ES-I3 (cell line): ENCODE results near the gene SAMD8.
A peak's percentile ranks its signal among the peaks of the same experiment; 100 is the strongest.
"Not testable (repeated sequence)": the region's sequence is repeated elsewhere in the genome, so short reads cannot be mapped to it uniquely, and the experiment has no call there.

Experiments used
- H3K36me3 ChIP-seq: 2 replicates; pipeline ENCODE4 v1.6.1; 2013; ENCODE audit warnings: mild to moderate bottlenecking, low read length, control low read depth, moderate library complexity; ENCODE audit not compliant: insufficient read depth
- H3K4me1 ChIP-seq: 2 replicates; pipeline ENCODE4 v1.6.1; 2013; ENCODE audit warnings: mild to moderate bottlenecking, control low read depth, low read length; ENCODE audit not compliant: insufficient read depth
- H3K9ac ChIP-seq: 2 replicates; pipeline ENCODE4 v1.6.1; 2013; ENCODE audit warnings: low read depth, mild to moderate bottlenecking, low read length, moderate library complexity
- H3K9me3 ChIP-seq: 2 replicates; pipeline ENCODE4 v1.6.1; 2013; ENCODE audit warnings: mild to moderate bottlenecking, low read length, moderate library complexity; ENCODE audit not compliant: control insufficient read depth, insufficient read depth

Gene SAMD8

DNA sequence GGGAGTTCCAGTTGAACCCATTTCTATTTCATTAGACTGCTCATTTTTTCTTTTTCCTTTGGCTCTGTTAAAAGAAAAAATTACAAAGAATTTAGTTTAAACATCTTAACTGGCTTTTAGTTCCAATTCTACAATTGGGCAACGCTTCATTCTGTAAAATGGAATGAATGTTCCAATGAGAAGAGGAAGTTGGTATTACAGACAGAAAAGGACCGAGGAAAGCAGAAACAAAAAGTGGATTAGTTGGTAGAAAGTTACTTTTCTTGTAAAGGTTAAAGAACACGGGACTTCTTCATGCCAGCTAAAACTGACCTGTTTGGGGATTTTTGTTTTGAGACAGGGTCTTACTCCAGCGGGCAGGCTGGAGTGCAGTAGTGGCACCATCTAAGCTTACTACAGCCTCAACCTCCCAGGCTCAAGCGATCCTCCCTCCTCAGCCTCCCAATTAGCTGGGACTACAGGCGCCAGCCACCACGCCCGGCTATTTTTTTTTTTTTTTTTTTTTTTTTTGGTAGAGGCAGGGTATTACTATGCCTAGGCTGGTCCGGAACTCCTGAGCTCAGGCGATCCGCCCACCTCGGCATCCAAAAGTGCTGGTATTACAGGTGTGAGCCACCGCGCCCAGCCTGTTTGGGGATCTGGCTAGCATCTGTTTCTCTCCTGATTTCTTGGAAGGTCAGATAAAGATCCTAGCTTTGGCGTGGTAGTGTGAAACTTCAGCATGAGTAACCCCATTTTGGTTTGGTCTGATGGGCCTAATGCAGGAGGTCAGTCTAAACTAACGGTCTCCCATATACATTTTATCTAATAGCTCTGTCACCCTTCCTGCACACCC is 97.8 kb downstream of the SAMD8 start:
- Histone ChIP-seq H3K36me3 (peaks cover 8% of the 10 kb centered on the region), H3K4me1 (peaks cover 17% of the 10 kb centered on the region), H3K9ac (peak overlapping the region; percentile 97), H3K9me3 (no peaks in the 10 kb centered on the region)

DNA sequence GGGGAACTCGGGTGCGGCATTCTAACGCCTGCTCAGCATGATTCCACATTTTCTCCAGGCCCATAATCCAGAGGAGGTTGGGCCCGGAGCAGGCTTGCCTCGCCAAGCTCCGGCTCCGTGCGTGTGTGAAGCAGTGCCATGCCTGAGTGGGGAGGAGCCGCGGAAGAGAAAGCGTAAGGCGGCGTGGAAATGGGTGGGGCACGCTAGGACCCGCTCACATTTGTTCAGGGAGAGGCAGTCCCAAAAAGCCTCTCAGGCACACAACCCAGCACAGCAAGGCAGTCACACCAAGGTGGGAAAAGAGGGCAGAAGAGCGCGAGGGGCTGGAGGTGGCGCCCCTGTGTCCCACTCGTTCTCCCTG is 98.4 kb downstream of the SAMD8 start:
- Histone ChIP-seq H3K36me3 (peaks cover 8% of the 10 kb centered on the region), H3K9ac (peak overlapping the region; percentile 97), H3K9me3 (no peaks in the 10 kb centered on the region), H3K4me1 (peaks cover 17% of the 10 kb centered on the region)

DNA sequence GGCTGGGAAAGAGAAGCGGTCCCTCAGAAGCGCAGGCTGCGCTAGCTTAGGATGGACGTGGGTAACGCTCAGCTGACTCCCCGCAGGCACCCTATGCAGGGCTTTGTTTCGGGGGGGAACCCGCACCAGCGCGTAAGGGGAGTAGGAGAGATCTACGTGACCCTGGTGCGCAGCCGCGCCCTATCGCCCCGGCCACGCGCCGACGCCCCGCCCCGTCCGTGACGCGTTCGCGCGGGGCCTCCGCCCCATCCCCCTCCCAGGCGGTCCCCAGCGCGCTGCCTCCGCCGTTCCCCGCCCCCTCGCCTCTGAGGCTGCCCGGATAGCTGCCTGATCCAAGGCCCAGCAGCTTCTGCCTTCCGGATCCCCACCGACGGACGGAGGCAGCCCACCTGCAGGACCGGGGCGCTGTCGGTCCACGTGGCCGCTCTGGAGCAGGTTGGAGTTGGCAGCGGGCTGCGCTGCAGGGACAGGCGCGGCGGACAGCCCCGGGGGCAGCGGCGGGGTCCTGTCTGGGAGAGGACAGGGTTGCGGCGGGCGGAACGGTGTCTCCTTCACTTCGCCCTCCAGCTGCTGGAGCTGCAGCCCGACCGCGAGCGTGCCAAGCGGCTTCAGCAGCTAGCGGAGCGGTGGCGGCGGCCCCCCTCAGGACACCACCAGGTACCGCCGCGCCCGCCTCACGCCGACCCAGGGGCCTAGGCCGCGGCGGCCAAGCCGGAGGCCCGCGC is 99.0 kb downstream of the SAMD8 start, which contains the start of gene VDAC2:
VDAC2 (plus strand) TSS at position 515 of the 725 bp plus-strand sequence. CDS start 363 bp downstream, outside the sequence.
- Histone ChIP-seq H3K9me3 (no peaks in the 10 kb centered on the region), H3K36me3 (peaks cover 8% of the 10 kb centered on the region), H3K9ac (peak within 1 kb of the TSS; percentile 97), H3K4me1 (peaks cover 17% of the 10 kb centered on the region)

DNA sequence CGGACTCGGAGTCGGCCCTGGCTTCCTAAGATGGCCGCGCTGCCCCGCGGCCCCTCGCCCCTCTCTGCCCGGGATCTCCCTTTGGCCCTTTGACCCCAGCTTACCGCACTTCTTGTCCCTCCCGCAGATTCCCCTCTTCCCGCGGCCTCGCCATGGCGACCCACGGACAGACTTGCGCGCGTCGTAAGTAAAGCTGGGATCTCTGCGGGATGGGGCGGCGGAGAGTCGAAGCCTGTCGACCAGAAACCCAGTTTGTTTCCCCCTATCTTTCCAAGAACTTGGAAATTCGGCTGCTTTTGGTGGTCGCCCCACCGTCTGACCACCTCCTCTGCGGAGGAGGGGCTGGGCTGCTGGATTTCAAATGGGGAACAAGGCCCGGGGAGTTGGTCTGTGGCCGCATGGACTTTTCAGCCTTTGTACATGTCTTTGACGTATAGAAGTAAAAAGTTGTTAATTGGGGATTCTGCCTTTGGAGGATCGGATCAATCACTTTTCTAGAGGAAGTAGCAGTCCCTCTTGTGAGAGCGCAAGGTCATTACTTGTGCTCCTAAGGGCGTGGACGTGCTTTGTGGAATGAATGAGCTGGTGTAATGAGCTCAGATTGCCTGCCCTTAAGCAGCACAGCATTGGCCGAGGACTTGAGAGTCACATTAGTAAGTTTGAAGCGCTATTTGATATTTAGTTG is 99.7 kb downstream of the SAMD8 start:
- H3K9ac ChIP-seq, result peak overlapping the region; percentile 97
- no peaks in the 10 kb centered on the region for H3K9me3 ChIP-seq
- peaks cover 12% of the 10 kb centered on the region for H3K36me3 ChIP-seq
- peaks cover 17% of the 10 kb centered on the region for H3K4me1 ChIP-seq

DNA sequence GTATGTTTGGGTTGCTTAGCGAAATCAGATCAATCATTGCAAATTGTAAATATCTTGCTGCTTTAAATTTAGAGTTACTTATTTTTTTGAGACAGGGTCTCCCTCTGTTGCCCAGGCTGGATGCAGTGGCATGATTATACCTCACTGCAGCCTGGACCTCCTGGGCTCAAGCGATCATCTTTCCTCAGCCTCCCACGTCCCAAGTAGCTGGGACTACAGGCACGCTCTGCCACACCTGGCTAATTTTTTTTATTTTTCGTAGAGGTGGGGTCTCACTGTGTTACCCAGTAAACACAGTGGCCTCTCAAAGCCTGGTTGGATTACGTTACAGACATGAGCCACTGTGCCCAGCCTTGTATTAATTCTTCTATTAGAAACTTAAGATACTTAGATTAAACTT is 100.9 kb downstream of the SAMD8 start:
- no peak overlapping the region for H3K9ac ChIP-seq
- no peaks in the 10 kb centered on the region for H3K9me3 ChIP-seq
- peaks cover 23% of the 10 kb centered on the region for H3K36me3 ChIP-seq
- peaks cover 11% of the 10 kb centered on the region for H3K4me1 ChIP-seq

DNA sequence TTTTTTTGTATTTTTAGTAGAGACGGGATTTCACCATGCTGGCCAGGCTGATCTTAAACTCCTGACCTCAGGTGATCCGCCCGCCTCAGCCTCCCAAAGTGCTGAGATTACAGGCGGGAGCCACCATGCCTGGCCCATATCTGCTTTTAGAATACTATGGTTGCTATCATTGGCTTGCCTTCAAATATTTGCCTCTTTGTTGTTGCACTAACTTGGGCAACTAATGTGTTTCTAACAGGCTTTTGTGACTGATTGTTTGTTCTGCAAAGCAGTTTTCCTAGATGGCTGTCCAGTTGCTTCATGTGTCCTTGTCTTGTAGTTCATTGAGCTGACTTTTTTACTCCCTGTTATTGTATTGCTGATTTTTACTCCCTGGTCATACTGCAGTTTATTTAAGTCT is 108.8 kb downstream of the SAMD8 start:
- no peak overlapping the region for H3K9ac ChIP-seq
- H3K36me3 ChIP-seq, result peaks cover 51% of the 10 kb centered on the region
- peaks cover 34% of the 10 kb centered on the region for H3K4me1 ChIP-seq
- no peaks in the 10 kb centered on the region; the same call in 1 of the 2 replicates for H3K9me3 ChIP-seq

DNA sequence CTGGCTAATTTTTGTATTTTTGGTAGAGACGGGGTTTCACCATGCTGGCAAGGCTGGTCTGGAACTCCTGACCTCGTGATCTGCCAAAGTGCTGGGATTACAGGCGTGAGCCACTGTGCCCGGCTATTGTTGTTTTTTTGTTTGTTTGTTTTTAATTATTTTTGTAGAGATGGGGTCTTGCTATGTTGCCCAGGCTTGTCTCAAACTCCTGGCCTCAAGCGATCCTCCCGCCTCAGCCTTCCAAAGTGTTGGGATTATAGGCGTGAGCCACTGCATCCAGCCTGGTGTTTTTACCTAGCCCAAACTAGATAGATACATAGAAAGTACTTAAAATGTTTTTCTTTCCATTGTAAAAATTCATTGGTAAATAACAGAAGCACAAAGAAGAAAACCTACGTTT is 110.0 kb downstream of the SAMD8 start:
- not testable (repeated sequence) for H3K9ac ChIP-seq, H3K9me3 ChIP-seq
- Histone ChIP-seq H3K36me3 (peaks cover 44% of the 10 kb centered on the region), H3K4me1 (peaks cover 45% of the 10 kb centered on the region)

DNA sequence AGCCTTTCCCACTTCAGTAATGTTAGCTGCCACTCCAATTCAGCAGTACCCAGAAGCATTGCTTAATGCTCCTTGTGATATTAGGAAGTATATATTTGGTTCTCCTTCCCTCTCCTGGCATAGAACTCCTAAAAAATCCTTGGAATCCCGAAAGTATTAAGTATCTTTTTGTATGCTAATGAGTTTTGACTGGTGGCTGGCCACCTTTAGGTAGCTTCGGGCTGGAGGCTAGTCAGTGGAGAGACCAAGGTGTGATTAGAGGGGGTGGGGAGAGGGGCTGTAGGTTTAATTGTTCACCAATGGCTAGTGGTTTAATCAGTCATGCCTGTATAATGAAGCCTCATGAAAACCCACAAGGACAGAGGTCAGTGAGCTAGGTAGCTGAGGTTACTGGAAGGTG is 112.1 kb downstream of the SAMD8 start:
- Histone ChIP-seq H3K4me1 (peaks cover 57% of the 10 kb centered on the region), H3K9me3 (no peaks in the 10 kb centered on the region; the same call in 1 of the 2 replicates), H3K36me3 (peaks cover 27% of the 10 kb centered on the region), H3K9ac (peak overlapping the region; percentile 18; the same call in 1 of the 2 replicates)

DNA sequence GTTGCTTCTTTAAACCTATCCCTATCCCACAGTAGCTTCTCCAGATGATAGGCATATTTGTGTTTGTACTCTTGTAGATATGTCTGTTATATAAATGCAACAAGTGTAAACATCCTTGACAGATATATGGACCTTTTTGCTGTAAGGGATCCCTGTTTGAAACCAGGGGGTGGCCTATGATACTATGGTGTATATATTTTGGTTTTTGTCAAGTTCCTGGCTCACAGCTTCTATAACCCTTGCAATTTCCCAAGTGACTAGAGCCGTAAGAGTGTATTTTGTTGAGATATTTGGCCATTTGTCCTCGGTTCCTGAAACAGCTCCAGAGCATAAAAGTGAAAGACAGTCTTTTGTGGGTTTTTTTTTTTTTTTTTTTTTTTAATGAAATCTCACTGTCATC is 114.6 kb downstream of the SAMD8 start:
- H3K36me3 ChIP-seq, result peaks cover 28% of the 10 kb centered on the region
- peaks cover 57% of the 10 kb centered on the region for H3K4me1 ChIP-seq
- no peaks in the 10 kb centered on the region; the same call in 1 of the 2 replicates for H3K9me3 ChIP-seq
- no peak overlapping the region for H3K9ac ChIP-seq

DNA sequence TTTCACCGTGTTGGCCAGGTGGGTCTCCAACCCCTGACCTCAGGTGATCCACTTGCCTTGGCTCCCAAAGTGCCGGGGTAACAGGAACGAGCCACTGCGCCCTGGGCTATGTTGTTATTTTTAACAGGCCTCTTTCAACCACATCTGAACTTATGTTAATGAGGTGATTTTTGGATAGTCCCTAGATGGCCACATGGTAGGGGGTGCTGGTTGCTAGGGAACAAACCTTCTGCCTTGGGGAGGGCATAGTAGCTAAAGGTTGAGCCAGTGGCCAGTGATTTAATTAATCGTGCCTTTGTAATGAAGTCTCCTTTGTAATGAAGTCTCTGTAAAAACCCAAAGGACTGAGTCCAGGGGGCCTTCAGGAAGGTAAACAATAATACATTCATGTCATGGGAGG is 115.2 kb downstream of the SAMD8 start:
- Histone ChIP-seq H3K36me3 (peaks cover 34% of the 10 kb centered on the region), H3K4me1 (peaks cover 57% of the 10 kb centered on the region), H3K9ac (no peak overlapping the region), H3K9me3 (no peaks in the 10 kb centered on the region; the same call in 1 of the 2 replicates)

DNA sequence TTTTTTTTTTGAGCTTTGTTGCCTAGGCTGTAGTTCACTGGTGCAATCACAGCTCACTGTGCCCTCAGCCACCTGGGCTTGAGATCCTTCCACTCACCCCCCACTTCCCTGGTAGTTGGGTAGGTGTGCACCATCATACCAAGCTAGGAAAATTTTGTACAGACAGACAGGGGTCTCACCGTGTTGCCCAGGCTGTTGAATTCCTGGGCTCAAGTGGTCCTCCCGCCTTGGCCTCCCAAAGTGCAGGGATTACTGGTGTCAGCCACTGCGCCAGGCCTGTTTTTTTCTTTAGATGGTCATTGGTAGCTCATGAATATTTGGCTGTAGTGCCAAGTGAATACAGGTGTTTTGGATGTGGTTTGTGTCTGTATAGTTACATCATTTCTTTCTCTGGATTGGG is 116.8 kb downstream of the SAMD8 start:
- Histone ChIP-seq H3K9ac (no peak overlapping the region), H3K36me3 (peaks cover 32% of the 10 kb centered on the region), H3K9me3 (no peaks in the 10 kb centered on the region), H3K4me1 (peaks cover 47% of the 10 kb centered on the region)

DNA sequence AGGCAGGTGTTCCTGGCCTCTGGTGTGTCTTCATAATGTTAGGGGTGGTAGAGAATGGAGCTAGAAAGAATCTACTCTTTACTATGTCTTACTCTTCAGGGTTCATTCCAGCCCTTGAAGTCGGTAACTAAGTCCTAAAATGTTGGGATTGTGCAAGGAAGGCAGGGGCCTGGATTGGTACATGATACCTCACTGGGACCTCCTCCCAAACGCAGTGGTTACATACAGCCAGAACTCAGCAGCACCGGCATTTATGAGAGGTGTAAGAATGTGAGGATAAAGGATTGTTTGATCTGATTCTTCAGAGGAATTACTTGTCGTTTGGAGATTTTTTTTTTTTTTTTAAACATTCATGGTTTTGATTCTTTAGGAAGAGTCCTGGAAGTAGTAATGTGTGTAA is 117.4 kb downstream of the SAMD8 start:
- Histone ChIP-seq H3K4me1 (peaks cover 45% of the 10 kb centered on the region), H3K36me3 (peaks cover 28% of the 10 kb centered on the region), H3K9ac (no peak overlapping the region), H3K9me3 (no peaks in the 10 kb centered on the region)

DNA sequence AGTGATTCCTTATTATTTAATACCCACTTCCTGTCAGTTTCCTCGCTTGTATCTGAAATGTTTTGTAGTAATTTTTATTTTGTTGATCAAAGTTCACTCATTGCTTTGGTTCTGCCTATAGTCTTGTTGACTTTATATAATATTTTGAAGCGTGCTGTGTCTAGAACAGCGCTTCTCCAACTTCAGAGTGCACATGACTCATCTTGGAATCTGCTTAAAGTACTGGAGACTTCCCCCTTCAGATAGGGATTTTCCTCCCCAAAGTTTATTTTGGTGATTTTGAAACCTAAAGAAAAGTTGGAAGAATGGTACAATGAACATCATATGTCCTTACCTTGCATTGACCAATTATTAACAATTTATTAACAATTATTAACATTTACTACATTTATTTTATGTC is 118.5 kb downstream of the SAMD8 start:
- H3K9me3 ChIP-seq, result no peaks in the 10 kb centered on the region
- peaks cover 21% of the 10 kb centered on the region for H3K36me3 ChIP-seq
- no peak overlapping the region for H3K9ac ChIP-seq
- peaks cover 33% of the 10 kb centered on the region for H3K4me1 ChIP-seq

DNA sequence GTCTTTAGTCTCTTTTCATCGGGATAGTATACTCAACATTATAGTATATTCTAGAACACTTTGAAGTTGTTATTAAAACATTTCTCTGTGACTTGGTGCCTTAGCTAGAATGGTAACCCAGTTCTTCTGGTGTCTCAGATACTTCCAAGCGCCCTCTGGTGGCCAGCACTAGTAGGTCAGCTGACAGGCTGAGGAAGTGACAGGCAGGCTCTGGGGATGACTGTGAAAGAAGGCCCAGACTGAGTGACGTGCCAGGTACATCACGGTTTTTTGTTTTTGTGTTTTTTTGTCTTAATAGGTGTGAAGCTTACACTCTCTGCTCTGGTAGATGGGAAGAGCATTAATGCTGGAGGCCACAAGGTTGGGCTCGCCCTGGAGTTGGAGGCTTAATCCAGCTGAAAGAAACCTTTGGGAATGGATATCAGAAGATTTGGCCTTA is 119.2 kb downstream of the SAMD8 start:
- H3K36me3 ChIP-seq, result peaks cover 21% of the 10 kb centered on the region
- H3K9me3 ChIP-seq, result no peaks in the 10 kb centered on the region
- H3K9ac ChIP-seq, result no peak overlapping the region
- peaks cover 27% of the 10 kb centered on the region for H3K4me1 ChIP-seq
